HL-60 (cell line): Measurements from ENCODE around the gene SLC45A1.

Experiments used
- GABPA ChIP-seq: IDR thresholded peaks from 2 replicates; pipeline ENCODE4 v1.6.1; 2012; ENCODE audit warnings: low read depth
- POLR2AphosphoS5 ChIP-seq: IDR thresholded peaks from 2 replicates; pipeline ENCODE4 v1.6.1; 2012; ENCODE audit warnings: low read depth
- SPI1 ChIP-seq: IDR thresholded peaks from 2 replicates; pipeline ENCODE4 v1.6.1; 2012; ENCODE audit warnings: low read depth, mild to moderate bottlenecking, borderline replicate concordance
- TF ChIP-seq, protein P1 (sequence below): IDR thresholded peaks from one replicate; pipeline ENCODE4 v1.5.1; 2011; ENCODE audit warnings: low read length, control low read depth, inconsistent platforms; ENCODE audit not compliant: insufficient read depth
- TF ChIP-seq, protein P2 (sequence below): IDR thresholded peaks from 2 replicates; pipeline ENCODE4 v1.6.1; 2012; ENCODE audit warnings: low read depth; ENCODE audit not compliant: insufficient replicate concordance

DNA sequence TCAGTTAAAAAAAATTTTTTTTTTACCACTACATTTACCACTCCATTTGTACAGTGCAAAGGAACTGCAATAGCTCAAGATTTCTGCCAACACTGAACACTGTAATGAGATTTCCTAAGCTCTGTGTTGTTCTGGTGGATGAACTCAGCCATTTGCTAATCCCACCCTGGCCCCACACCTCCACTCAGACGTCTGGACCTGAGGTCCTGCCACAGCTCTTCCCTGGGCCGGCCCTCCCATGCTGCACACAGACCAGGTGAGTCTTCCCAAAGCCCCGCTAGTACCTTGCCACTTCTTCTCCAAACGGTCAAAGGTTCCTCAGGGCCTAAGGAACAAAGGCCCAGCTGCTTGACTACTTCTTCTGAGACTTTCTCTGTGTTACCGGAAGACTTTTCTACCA is 56.4 kb downstream of the SLC45A1 start:
- TF ChIP-seq, protein P1, sequence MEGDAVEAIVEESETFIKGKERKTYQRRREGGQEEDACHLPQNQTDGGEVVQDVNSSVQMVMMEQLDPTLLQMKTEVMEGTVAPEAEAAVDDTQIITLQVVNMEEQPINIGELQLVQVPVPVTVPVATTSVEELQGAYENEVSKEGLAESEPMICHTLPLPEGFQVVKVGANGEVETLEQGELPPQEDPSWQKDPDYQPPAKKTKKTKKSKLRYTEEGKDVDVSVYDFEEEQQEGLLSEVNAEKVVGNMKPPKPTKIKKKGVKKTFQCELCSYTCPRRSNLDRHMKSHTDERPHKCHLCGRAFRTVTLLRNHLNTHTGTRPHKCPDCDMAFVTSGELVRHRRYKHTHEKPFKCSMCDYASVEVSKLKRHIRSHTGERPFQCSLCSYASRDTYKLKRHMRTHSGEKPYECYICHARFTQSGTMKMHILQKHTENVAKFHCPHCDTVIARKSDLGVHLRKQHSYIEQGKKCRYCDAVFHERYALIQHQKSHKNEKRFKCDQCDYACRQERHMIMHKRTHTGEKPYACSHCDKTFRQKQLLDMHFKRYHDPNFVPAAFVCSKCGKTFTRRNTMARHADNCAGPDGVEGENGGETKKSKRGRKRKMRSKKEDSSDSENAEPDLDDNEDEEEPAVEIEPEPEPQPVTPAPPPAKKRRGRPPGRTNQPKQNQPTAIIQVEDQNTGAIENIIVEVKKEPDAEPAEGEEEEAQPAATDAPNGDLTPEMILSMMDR = no peak
- no peak for TF ChIP-seq POLR2AphosphoS5
- TF ChIP-seq, protein P2, sequence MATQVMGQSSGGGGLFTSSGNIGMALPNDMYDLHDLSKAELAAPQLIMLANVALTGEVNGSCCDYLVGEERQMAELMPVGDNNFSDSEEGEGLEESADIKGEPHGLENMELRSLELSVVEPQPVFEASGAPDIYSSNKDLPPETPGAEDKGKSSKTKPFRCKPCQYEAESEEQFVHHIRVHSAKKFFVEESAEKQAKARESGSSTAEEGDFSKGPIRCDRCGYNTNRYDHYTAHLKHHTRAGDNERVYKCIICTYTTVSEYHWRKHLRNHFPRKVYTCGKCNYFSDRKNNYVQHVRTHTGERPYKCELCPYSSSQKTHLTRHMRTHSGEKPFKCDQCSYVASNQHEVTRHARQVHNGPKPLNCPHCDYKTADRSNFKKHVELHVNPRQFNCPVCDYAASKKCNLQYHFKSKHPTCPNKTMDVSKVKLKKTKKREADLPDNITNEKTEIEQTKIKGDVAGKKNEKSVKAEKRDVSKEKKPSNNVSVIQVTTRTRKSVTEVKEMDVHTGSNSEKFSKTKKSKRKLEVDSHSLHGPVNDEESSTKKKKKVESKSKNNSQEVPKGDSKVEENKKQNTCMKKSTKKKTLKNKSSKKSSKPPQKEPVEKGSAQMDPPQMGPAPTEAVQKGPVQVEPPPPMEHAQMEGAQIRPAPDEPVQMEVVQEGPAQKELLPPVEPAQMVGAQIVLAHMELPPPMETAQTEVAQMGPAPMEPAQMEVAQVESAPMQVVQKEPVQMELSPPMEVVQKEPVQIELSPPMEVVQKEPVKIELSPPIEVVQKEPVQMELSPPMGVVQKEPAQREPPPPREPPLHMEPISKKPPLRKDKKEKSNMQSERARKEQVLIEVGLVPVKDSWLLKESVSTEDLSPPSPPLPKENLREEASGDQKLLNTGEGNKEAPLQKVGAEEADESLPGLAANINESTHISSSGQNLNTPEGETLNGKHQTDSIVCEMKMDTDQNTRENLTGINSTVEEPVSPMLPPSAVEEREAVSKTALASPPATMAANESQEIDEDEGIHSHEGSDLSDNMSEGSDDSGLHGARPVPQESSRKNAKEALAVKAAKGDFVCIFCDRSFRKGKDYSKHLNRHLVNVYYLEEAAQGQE = no peak
- no peak for TF ChIP-seq SPI1
- no peak for TF ChIP-seq GABPA
